Measurements from ENCODE around the gene PHC3.

Gene PHC3

DNA sequence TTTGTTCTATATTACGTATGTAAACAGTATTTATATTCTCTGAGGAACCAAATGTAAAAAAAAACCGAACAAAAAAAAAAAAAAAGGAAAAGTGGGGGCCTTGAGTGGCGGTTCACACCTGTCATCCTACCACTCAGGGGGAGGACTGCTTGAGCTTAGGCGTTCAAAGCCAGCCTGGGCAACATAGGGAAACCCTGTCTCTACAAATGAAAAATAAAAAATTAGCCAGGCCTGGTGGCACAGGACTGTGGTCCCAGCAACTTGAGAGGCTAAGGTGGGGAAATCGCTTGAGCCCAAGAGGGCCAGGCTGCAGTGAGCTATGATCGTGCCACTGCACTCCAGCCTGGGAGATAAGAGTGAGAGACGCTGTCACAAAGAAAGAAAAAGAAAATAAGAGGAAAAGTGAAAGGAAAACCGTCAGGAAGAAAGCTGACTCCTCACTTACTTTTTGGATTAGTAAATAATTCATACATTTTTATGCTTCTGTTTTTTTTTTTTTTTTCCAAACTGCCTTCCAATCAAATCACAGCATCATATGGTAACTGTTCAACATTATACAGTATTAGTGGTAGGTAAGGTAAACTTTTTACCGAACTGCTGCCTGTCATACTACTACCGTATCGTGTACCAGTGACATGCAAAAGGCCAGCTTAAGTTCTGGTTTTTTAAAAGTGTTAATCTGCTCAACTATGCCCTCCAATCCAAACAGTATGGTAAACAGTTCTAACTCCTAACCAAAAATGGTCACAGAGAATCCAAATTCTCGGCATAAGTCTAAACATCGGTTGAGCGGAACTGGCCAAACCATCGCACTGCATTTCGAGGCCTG lies 1.2 kb downstream of the PHC3 start:
- no peak for DNase-seq

DNA sequence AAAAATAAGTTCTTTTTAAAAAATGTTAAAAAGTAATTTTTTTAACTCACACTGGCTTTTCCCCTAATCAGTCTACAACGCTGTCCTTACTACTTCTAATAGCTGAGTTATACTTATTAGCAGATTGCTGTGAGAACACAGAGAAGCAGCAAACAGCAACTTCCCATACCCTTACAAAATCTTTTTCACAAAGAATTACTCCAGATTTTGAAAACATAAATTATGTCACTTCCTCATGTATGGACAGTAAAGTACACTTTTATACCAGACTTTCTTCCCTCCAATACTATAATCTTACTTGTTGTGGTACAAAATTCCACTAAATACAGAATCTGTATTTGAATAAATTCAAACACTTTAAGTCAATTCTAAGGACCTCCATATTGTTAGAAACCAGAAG lies 2.1 kb downstream of the PHC3 start:
- DNase-seq = no peak

DNA sequence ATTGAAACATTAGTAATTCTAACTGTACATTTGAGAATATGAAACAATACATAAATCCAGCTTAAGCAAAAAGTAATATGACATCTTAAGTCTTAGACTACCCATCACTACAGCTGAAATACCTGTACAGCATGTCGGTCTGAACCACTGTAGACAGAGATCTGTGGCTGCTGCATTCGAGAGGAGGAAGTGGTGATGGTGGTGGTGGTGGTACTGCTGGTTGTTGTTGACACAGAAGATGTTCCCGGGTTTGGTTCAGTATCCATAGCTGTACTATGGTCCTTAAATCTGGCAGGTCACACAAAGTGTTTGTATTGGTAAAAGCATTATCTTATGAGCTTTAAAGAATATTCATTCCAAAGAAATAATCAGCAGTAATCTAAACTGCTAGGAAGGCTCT lies 2.9 kb downstream of the PHC3 start:
- no peak for DNase-seq

DNA sequence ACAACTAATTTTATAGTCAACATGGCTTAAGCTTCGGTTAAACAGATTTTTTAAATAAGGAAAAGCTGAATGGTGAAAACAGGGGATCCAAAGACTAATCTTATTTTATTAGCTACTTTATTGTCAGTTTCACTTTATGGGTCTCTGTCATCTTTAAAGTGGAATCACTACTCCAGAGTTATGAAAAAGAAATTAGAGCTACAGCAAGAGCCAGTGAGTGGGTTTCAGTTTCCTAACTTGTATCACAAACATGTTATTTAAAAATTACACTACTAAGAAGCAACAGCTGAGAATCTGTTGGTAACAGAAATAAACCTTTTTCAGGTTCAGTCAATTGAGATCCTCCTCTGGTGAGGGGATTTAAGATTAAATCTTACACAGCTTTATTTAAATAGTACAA lies 10.0 kb downstream of the PHC3 start:
- DNase-seq = no peak

DNA sequence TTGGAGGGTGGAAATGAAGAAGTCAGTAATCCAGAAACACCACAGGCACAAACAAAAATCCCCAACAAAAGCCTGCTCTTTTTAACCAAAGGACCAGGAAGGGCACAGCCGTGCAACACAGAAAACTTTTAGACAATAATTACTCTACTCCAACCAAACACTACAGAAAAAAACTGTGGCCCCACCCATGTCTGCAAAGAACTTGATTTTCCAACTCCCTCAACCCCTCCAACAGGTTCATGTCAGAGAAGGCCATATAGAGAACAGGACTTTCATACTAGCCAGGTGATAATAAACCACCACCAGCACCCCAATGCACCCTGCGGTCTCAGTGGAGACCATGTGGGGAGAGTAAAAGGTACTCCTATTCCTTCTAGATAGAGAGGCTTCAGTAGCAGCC lies 16.8 kb downstream of the PHC3 start:
- DNase-seq = no peak

DNA sequence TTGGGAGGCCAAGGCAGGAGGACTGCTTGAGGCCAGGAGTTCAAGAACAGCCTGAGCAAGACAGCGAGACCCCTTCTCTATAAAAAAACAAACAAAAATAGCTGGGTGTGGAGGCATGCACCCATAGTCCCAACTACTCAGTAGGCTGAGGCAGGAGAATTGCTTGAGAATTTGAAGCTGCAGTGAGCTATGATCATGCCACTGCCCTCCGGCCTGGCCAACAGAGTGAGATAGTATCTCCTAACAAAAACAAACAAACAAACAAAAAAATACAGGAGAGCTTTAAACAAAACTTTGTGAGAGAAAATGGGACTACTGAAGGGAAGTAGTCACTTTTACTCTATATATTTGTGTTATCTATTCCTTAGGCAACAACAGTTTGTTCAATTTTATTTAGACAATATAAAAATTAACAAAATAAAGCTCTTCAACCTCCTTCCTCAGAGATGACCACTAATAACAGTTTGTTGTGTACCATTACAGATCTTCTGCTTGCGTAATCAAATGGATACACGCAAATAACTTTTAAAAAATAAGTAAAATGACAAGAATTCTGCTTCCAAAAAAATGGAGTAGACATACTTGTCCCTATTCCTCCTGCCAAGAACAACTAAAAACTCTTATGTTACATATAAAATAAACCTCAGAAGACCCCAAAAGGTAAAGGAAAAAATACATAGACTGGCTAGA lies 17.4 kb downstream of the PHC3 start:
- no peak for DNase-seq

DNA sequence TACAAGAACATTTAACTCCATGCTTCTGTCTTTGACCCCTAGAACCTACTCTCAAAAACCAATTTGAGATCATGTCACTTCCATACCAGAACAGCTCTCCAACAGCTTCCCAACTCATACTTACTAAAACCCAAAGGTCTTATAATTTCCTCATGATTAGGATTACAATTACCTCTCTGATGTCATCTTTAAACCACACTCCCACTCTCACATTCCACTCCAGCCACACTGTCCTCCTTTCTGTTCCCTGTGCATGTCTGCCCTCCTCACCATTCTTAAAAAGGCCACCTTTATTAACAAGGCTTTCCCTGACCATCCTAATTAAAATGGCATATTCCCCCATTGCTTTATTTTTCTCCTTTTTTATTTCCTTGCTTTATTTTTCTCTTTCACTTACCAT lies 18.9 kb downstream of the PHC3 start:
- no peak for DNase-seq

DNA sequence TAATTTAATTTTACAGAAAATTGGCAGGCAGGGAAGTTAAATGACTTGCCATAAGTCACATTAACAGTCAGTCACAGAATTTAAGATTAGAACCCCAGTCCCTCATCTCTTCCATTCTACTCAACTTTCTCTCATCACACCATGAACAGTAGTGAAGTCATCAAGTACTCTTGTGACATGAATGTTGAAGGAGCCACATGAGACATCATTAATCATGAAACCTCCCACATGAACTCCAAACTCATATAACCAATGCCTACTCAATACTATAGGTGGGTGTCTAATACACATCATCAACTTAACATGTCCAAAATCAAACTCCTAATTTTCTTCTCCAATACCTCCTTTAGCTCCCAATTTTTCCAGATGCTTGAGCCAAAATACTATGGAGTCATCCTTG lies 19.5 kb downstream of the PHC3 start:
- no peak for DNase-seq

DNA sequence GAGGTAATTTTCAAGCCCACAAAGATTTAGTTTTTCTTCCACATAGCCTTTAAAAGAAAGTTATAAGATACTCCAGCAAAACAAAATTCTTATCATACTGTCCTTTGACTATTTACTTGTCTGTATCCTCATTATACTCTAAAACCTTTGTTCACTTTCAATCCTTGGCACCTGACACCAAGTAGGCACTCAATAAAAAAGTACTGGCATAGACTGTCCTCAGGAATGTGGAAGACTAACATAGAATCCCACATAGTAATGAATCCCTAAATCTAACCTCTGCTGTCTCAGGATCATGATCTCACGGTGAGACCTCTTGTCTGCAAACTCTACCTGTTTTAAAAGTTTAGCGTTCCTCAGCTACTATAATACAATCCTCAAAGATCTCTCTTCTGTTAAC lies 21.6 kb downstream of the PHC3 start:
- DNase-seq = no peak

DNA sequence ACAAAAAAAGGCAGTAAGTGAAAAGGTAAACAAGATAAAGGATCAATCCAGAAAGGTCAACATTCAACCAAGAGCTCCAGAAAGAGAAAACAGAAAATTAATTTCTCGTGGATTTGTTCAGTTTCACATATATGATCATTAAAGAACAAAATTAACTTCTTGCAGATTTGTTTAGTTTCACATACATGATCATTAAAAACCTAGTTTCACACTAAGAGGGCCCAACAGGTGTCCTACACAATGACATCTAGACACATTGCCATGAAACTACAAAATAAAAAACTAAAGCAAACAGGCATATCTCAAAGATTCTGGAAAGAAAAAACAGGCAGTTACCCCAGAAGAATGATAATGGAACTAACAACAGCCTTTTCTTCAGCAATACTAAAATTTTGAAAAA lies 22.1 kb downstream of the PHC3 start:
- DNase-seq = no peak

DNA sequence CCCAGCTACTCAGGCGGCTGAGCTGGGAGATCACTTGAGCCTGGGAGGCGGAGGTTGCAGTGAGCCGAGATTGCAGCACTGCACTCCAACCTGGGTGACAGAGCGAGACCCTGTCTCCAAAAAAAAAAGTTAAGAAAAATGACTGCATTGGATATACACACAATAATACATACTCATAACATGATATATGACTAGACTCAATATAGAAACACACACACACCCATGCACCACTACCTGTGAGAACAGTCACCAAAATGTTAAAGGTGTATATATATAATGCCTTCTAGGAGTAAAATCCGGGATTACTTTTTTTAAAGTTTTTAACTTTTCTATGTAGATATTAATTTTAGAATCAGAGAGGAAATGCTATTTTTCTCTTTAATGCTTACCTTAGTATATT lies 25.9 kb downstream of the PHC3 start:
- no peak for DNase-seq

DNA sequence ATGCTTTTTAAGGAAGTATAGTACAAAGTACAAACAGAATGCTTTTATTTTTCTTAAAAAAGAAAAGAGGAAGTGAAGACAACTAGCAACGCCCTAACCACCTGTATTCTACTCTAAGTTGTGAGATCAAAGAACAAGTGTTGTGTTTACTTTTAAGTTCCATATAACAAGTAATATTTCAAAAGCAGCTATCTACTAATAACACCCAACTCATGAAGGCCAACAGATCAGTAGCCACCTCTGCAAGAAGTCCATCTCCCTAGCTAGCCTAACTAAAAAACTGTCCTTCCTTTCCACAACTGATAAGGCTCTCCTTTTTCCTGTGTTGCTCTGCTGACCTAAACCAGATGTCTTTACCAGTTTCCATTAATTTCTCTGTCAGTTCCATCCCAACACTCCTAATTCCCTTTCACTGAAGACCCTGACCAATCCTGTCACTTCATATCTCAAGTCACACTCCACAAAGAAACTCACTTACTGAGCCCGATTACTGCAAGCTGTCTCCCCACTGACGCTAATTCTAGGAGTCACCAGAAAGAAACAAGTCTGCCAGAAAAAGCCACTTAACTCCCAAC lies 26.9 kb downstream of the PHC3 start:
- no peak for DNase-seq

DNA sequence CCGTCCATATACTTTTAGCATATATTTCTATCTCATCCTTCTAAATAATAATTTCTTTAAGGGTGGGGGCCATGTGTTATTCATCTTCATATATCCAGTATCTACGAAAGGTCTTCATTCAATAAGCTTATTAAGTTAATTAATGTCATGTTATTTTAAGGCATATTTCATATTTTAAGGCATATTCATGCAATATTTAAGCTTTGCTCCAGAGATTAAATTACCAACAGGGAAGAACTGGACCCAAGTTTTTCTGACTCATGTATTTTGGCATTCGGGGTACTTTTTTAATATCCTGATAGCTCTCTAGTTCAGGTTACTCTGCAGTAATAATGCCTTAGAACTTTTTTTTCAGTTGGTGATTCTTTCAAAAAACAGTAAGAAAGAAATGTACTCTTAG lies 27.4 kb downstream of the PHC3 start:
- no peak for DNase-seq

DNA sequence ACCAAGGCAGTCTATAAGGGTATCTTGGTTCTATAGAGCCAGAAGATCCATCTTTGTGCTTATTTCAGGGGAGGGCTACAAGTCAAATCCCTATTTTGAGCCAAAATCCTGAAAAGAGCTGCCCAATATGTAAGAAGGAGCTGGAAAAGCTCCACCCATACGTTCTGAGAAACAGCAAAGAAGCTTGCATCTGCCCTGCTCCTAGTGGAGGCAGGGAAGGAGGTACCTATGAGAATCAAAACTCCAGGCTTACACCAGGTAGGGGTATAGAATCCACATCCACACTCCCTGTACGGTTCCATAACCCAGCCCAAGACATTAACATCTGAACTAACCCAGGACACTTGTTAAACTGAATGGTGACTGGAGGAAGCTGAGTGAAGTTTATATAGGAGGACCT lies 30.0 kb downstream of the PHC3 start:
- no peak for DNase-seq

DNA sequence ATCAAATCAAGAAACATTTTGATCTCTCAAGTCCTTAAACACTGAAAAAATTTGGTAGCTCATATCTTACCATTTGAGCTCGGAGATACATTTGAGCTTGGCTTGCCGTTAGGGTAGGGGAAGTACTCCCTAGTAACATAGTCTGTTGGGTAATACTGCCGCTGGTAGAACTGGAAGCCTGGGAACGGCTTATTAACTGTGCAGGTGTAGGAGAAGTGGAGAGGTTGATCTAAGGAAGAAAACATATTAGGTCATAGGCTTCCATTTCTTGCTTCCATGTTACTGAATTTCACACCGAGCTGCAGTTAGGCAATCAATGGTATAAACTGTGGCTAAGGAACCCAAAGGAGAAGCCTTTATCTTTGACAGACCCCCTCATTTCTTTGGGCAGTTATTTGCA lies 32.5 kb downstream of the PHC3 start:
- DNase-seq = no peak

DNA sequence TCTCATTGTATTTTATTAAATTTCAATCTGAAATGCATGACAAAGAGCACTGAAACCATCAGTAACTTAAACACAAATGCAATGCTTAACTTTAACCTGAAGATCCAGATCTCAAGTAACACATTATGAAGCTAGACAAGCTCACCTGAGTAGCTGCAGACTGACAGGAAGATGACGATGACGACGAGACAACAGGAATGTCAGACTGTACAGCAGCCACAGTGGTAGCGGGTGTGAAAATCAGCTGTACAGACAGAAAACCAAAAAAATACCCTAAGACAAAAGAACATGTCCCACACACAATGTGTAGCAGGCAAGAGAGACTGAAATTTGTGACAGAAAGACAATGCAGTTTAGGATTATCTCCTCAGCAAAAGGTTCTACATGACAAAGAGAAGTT lies 36.3 kb downstream of the PHC3 start:
- no peak for DNase-seq

DNA sequence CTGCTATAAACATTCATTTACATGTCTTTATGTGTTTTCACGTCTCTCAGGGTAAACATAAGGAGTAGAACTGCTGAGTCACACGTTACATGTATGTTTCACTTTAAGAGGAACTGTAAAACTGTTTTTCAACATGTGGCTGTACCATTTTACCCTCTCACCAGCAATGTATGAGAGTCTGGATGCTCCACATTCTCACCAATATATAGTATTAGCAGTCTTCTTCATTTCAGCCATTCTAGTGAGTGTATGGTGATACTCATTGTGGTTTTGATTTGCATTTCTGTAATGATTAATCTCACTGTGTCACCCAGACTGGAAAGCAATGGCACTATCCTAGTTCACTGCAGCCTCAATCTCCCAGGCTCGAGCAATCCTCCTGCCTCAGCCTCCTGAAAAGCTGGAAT lies 37.1 kb downstream of the PHC3 start:
- no peak for DNase-seq

DNA sequence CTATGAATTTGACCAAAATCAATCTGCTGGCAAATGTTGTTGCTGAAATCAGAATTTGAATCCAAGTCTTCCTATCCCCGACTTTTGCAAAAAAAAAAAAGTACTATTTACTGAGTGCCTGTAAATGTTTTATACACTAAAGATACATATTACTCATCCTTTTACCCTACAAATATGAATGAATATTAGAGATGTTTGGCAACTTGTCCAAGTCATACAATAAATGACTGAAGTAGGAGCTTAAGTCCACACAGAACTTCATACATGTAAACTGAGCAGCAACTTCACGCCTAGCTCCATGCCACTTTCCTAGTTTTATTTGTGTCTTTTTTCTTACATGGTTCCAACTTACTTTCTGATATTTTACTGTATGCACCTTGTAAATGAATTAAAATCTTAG lies 39.2 kb downstream of the PHC3 start:
- DNase-seq = no peak

DNA sequence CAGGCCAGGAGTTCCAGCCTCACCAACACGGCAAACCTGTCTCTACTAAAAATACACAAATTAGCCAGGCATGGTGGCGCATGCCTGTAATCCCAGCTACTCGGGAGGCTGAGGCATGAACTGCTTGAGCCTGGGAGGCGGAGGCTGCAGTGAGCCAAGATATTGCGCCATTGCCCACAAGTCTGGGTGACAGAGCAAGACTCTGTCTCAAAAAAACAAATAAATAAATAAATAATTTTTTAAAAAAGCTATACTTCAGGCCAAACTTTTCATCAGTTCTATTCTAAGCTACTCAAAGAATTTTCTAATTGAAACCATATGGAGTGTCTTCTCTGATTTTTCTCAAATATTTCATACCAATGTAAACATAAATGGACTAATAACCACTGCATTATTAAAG lies 43.5 kb downstream of the PHC3 start:
- no peak for DNase-seq

DNA sequence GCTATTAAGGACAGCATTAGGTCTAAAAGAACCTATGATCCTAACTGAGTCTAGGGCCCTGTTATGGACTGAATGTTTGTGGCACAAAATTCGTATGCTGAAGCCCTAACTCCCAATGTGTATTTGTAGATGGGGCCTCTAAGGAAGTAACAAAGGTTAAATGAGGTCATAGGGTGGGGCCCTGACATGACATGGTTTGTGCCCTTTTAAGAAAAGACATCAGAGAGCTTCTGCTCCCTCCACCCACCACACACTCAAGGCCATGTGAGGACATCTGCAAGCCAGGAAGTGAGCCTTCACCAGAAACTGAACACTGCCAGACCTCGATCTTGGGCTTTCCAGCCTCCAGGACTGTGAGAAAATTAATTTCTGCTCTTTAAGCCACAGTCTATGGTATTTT lies 49.2 kb downstream of the PHC3 start:
- no peak for DNase-seq

DNA sequence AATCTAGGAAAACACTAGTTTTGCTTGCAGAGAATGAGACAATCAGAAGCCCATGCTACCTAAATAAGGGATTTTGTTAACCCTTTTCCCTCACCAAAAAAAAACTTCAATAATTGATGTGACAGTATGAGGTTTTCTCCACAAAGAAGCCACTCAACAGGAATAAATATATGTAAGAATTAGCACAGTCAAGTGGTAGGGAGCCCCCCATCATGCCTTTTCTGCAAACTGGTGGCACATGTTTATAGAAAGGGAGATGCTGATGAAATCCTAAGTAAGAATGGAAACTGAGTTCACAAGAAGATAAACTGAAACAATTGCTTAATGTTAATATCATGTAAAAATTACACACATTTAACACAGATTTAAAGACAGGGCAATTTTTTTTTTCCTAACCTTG lies 51.0 kb downstream of the PHC3 start:
- no peak for DNase-seq

DNA sequence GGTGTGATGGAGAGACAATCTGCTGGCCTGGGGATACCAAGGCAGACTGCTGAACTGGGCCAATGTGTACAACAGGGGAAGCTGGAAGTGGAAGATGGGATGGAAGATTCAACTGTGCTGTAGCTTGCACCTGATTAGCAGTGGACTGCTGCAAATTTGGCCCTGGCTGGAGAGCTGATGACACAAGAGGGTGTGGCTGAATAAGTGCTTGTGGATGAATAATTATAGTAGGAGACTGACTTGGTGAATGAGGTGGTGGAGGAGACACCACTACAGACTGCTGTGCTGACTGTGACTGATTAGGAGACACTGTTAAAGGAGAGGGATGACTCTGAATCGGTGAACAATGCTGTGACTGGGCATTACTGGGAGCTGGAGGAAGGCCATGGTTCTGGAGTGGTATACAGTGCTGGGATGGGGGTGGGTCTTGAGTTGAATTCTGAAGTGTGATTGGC lies 52.5 kb downstream of the PHC3 start:
- no peak for DNase-seq

DNA sequence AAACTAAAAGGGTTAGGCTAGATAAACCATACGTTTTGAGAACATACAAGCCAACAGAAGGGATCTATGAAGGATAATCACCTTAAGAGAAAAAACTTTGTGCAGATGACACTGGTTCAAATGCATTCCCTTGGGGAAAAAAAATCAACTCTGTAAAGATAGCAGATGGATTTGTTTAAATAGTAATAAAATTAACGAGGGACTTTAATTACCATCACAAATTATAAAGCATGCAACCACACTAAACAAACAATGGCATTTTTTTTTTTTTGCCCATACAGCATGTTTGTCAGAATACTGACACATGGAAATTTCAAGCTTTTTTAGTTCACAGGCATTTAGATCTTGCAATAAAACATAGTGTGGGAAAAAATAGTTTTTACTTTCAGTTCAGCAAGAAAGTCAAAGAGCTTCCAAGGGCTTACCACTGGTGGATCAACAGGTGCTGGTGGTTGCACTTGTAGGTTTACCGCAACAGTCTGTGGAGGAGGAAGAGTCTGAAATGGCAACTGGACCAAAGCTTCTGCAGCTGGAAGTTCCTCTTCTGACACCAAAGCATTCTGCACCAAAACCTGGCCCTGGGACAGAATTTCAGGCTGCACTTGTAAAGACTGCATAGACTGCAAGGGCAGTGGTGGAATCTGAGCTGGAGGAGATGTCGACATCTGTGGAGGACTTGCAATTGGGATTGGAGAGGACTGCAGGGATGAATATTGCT lies 53.1 kb downstream of the PHC3 start:
- no peak for DNase-seq

DNA sequence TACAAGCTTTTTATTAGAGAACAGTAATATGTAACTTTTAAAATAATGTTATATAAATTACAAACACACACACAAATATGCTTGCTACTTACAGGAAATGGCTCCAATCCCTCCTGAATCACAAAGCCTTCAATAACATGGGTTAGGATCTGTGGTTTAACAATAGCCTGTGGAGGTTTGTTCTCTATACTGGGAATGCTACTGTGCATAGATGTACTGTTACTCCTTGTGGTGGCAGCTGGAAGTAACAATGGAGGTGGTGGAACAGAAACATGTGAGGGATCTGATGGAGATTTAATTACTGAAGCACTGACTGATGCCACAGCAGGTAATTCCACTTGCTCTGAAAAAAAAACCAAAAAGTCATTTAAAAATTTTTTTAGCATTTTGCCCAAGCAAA lies 64.4 kb downstream of the PHC3 start:
- DNase-seq = no peak
